ENCODE measurements around the gene CFAP46.

Gene CFAP46

DNA sequence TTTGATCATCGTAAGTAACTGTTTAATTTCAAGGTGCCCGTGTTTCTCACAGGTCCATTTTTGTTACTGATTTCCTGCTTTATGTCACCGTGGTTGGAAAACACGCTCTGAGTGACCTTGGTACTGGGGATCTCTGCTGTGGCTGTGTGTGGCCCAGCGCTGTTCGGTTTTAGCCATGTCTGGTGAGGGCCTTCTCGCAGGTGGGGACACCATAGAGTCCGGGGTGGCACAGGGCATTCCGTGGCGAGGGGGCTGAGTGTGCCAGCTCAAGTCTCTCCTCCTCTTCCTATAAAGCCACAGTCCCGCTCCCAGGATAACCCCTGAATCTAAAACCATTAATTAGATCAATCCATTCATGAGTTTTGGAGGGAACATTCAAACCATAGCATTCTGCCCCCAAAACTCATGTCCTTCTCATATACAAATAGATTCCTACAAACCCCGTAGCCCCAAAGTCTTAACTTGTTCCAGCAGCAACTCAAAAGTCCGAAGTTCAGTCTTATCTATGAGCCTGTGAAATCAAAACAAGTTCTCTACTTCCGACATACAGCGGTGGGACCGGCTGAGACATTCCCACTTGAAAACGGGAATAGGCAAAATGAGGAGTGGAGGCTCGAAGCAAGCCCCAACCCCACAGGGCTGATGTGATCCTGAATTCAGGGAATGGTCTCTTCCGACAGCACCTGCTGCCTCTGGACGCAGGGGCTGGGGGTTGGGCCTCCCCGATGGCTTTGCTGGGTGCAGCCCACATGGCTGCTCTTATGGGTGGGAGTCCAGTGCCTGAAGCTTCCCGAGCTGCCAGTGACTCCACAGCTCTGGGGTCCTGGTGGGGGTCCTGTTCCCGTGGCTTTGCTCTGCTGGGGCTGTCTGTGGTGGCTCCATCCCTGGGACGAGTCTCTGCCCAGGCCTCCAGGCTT, 101.4 kb downstream of the CFAP46 start:
- Histone ChIP-seq H4K20me1 (ENCODE audit: insufficient read depth, low read length, poor library complexity, severe bottlenecking) (no peaks in the 10 kb centered on the region), H3K9ac (ENCODE audit: low read depth, low read length, poor library complexity, severe bottlenecking) (no peak overlapping the region), H3K4me1 (ENCODE audit: insufficient read depth, low read length, poor library complexity, severe bottlenecking) (no peaks in the 10 kb centered on the region), H3K27me3 (ENCODE audit: insufficient read depth, low read length, poor library complexity, severe bottlenecking) (no peaks in the 10 kb centered on the region), H3K9me3 (ENCODE audit: insufficient read depth, low read depth, low read length) (peaks cover 15% of the 10 kb centered on the region; the same call in 1 of the 2 replicates), H2AFZ (ENCODE audit: low read length) (no peak overlapping the region), H3F3A (ENCODE audit: low read depth) (no peaks in the 10 kb centered on the region), H3K36me3 (ENCODE audit: insufficient read depth, low read length) (no peaks in the 10 kb centered on the region), H3K9me2 (replicated peaks; ENCODE audit: low read depth, low read length) (no peaks in the 10 kb centered on the region), H3K4me3 (ENCODE audit: low read length, poor library complexity, severe bottlenecking) (no peak overlapping the region), H3K79me2 (ENCODE audit: insufficient read depth, low read length) (no peaks in the 10 kb centered on the region), H3K4me2 (ENCODE audit: low read depth, low read length, poor library complexity, severe bottlenecking) (no peak overlapping the region)
- TF ChIP-seq EZH2phosphoT487 (IDR thresholded peaks at IDR 0.05; ENCODE audit: borderline replicate concordance), result no peak
- TF ChIP-seq, protein P1, sequence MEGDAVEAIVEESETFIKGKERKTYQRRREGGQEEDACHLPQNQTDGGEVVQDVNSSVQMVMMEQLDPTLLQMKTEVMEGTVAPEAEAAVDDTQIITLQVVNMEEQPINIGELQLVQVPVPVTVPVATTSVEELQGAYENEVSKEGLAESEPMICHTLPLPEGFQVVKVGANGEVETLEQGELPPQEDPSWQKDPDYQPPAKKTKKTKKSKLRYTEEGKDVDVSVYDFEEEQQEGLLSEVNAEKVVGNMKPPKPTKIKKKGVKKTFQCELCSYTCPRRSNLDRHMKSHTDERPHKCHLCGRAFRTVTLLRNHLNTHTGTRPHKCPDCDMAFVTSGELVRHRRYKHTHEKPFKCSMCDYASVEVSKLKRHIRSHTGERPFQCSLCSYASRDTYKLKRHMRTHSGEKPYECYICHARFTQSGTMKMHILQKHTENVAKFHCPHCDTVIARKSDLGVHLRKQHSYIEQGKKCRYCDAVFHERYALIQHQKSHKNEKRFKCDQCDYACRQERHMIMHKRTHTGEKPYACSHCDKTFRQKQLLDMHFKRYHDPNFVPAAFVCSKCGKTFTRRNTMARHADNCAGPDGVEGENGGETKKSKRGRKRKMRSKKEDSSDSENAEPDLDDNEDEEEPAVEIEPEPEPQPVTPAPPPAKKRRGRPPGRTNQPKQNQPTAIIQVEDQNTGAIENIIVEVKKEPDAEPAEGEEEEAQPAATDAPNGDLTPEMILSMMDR (conservative IDR thresholded peaks at IDR 0.05; ENCODE audit: low read length), result no peak

DNA sequence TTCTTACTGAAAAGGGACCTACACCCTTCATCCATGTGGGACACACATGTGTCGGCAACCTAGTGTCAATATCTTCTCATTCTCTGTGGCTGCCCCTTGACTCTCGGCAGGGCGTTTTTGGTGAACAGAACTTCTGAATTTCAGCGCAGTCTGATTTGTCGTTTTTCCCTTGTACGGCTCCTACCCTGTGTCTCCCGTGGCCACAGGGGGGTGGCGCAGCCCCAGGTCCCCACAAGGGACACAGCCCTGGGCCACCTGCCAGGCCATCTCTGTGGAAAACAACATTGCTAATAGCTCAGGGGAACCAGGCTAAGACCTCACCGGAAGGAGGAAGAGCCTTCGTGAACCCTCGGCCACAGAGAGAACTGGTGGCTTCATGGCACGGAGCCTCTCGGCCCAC, 103.3 kb downstream of the CFAP46 start:
- TF ChIP-seq, protein P1 (conservative IDR thresholded peaks at IDR 0.05; ENCODE audit: low read length), result no peak
- TF ChIP-seq EZH2phosphoT487 (IDR thresholded peaks at IDR 0.05; ENCODE audit: borderline replicate concordance), result no peak
- Histone ChIP-seq H3K4me2 (ENCODE audit: low read depth, low read length, poor library complexity, severe bottlenecking) (no peak overlapping the region), H3K4me1 (ENCODE audit: insufficient read depth, low read length, poor library complexity, severe bottlenecking) (no peaks in the 10 kb centered on the region), H3K9me2 (replicated peaks; ENCODE audit: low read depth, low read length) (no peaks in the 10 kb centered on the region), H3K4me3 (ENCODE audit: low read length, poor library complexity, severe bottlenecking) (no peak overlapping the region), H3K36me3 (ENCODE audit: insufficient read depth, low read length) (no peaks in the 10 kb centered on the region), H2AFZ (ENCODE audit: low read length) (no peak overlapping the region), H4K20me1 (ENCODE audit: insufficient read depth, low read length, poor library complexity, severe bottlenecking) (no peaks in the 10 kb centered on the region), H3K79me2 (ENCODE audit: insufficient read depth, low read length) (no peaks in the 10 kb centered on the region), H3K27me3 (ENCODE audit: insufficient read depth, low read length, poor library complexity, severe bottlenecking) (no peaks in the 10 kb centered on the region), H3K9me3 (ENCODE audit: insufficient read depth, low read depth, low read length) (peaks cover 11% of the 10 kb centered on the region; the same call in 1 of the 2 replicates), H3K9ac (ENCODE audit: low read depth, low read length, poor library complexity, severe bottlenecking) (no peak overlapping the region), H3F3A (ENCODE audit: low read depth) (no peaks in the 10 kb centered on the region)

DNA sequence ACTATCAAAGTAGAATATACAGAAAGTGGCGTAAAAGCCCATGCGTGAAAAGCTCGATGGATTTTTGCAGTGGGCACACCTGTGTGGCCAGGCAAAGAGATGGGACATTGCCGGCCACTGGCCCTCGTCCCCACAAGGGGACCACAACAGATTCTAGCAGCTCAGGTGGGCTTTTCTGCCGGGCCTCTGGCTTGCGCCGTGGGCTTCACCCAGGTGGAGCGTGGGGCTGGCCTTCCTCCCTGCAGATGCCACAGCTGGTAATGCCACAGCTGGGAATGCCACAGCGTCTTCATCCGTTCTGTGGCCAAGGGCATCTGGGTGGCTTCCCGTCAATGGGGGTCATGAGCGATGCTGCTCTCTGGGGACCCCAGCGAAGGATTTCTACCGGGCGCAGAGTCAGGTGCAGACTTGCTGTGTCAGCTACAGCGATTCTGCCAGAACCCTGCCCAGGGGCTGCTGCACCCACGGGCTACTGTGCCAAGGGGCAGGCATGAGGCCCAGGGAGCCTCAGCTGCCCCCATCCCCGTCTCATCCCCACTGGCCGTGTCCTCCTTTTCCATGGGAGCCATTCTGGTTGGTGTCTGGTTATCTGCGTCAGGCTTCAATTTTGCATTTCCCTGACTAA, 103.9 kb downstream of the CFAP46 start:
- H3K4me1 ChIP-seq (ENCODE audit: insufficient read depth, low read length, poor library complexity, severe bottlenecking), result no peaks in the 10 kb centered on the region
- no peaks in the 10 kb centered on the region for H3F3A ChIP-seq (ENCODE audit: low read depth)
- no peak overlapping the region for H3K9ac ChIP-seq (ENCODE audit: low read depth, low read length, poor library complexity, severe bottlenecking)
- no peak overlapping the region for H3K4me3 ChIP-seq (ENCODE audit: low read length, poor library complexity, severe bottlenecking)
- H3K27me3 ChIP-seq (ENCODE audit: insufficient read depth, low read length, poor library complexity, severe bottlenecking), result no peaks in the 10 kb centered on the region
- H2AFZ ChIP-seq (ENCODE audit: low read length), result no peak overlapping the region
- no peaks in the 10 kb centered on the region for H3K9me2 ChIP-seq (replicated peaks; ENCODE audit: low read depth, low read length)
- no peak overlapping the region for H3K4me2 ChIP-seq (ENCODE audit: low read depth, low read length, poor library complexity, severe bottlenecking)
- no peaks in the 10 kb centered on the region for H4K20me1 ChIP-seq (ENCODE audit: insufficient read depth, low read length, poor library complexity, severe bottlenecking)
- no peaks in the 10 kb centered on the region for H3K79me2 ChIP-seq (ENCODE audit: insufficient read depth, low read length)
- H3K36me3 ChIP-seq (ENCODE audit: insufficient read depth, low read length), result no peaks in the 10 kb centered on the region
- peaks cover 11% of the 10 kb centered on the region; the same call in 1 of the 2 replicates for H3K9me3 ChIP-seq (ENCODE audit: insufficient read depth, low read depth, low read length)
- no peak for TF ChIP-seq EZH2phosphoT487 (IDR thresholded peaks at IDR 0.05; ENCODE audit: borderline replicate concordance)
- TF ChIP-seq, protein P1 (conservative IDR thresholded peaks at IDR 0.05; ENCODE audit: low read length), result no peak
